GM10266 (cell line): ENCODE results near the gene ZC3H14.

Experiments used
- DNase-seq: peaks from one replicate; pipeline ENCODE4 v3.0.0; 2012; ENCODE audit errors: extremely low spot score
- TF ChIP-seq, protein P1 (sequence below): IDR thresholded peaks from 2 replicates; pipeline ENCODE4 v1.5.1; 2012; ENCODE audit warnings: mild to moderate bottlenecking, low read depth; ENCODE audit not compliant: control insufficient read depth, insufficient read depth; ENCODE audit errors: missing control alignments

Gene ZC3H14

DNA sequence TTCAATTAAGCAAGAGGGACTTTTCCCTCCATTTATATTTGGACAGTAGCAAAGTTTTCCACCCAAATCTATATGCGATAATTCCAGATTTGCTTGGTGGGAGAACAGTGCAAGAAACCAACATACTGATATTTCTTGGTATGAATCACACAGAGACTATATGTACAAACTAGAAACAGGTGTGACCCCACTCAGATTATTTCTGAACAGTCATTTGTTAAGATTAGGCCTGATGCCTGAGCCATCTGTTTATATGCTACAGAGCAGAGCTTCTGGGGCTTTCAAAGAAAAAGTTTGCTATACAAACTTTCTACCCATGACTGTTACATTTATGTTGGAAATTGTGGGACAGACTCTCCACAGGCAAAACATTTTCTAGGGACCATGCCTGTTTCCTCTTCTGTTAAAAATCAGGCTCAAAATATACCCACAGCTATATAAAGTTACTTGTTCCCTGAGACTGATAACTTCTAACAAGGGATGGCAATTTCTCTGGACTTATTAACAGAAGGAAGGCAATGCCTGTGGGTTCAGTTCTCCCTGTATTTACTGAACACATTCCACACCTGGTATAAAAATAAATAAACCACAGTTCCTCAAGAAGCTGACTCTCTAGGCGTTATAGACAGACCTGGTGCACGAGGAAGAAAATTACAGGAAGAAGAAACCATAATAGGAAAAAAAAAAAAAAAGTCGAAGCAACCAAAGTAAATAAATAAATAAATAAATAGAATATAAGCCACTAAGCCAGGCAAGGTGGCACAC is 16.0 kb upstream of the ZC3H14 start:
- DNase-seq: no peak
- TF ChIP-seq, protein P1, sequence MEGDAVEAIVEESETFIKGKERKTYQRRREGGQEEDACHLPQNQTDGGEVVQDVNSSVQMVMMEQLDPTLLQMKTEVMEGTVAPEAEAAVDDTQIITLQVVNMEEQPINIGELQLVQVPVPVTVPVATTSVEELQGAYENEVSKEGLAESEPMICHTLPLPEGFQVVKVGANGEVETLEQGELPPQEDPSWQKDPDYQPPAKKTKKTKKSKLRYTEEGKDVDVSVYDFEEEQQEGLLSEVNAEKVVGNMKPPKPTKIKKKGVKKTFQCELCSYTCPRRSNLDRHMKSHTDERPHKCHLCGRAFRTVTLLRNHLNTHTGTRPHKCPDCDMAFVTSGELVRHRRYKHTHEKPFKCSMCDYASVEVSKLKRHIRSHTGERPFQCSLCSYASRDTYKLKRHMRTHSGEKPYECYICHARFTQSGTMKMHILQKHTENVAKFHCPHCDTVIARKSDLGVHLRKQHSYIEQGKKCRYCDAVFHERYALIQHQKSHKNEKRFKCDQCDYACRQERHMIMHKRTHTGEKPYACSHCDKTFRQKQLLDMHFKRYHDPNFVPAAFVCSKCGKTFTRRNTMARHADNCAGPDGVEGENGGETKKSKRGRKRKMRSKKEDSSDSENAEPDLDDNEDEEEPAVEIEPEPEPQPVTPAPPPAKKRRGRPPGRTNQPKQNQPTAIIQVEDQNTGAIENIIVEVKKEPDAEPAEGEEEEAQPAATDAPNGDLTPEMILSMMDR: no peak

DNA sequence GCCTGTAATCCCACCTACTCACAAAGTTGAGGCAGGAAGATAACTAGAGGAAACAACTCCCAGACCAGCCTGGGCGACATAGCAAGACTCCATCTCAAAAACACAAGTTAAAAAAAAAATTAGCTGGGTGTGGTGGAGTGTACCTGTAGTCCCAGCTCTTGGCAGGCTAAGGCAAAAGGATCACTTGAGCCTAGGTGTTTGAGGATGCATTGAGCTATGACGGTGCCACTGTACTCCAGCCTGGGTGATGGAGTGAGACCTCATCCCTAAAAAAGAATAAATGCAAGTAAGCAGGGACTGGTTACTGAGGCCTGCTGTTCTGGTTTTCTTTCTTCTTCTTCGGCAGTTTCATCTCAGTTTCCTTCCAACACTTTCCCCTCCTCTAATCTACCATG is 15.5 kb upstream of the ZC3H14 start:
- TF ChIP-seq, protein P1: no peak
- no peak for DNase-seq

DNA sequence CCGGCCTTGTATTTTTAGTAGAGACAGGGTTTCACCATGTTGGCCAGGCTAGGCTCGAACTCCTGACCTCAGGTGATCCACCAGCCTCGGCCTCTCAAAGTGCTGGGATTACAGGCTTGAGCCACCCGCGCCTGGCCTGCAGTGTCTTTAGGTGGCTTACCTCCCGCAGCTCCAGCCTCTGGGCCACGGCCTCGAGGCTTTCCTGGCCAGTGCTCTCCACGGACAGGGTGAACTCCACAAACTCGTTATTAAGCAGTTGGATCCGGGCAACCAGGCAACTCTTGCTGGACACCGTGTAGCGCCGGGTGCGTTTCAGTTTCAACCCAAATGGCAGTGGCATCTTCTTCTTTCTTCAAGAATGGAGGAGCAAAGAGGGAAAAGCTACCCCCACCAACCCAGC is 12.8 kb upstream of the ZC3H14 start:
- DNase-seq: no peak
- TF ChIP-seq, protein P1: no peak

DNA sequence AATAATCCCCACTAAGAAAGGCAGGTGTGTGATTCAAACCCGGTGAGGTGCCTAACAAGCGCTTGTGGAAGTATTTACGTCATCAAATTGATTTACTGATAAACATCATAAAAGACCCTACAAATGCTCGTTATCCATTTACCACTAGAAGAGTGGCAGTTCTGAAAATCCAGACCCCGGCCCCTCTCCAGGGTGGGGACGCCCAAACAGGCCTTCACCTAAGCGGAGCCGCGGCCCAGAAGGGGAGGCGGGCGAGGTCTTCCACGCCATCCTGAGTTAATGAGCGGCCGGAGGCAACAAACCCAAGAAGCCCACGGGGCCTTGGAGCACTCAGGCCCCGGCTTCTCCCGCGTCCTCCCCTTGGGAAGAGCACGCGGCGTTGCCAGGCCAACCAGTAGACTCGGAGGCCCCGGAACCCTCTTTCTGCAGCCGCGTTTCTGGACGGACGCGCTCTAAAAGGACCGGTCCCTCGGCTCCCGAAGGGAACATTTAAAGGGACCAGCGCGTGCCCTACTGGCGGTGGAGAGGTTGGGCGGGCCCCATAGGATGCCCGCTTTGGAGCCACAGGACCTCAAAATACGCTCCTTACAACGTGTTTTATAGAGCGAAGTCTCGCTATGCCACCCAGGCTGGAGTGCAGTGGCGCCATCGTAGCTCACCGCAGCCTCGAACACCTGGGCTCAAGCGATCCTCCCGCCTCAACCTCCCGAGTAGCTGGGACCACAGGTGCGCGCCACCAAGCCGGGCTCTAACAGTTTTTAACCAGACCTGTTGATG is 11.6 kb upstream of the ZC3H14 start:
- DNase-seq: no peak
- TF ChIP-seq, protein P1: no peak

DNA sequence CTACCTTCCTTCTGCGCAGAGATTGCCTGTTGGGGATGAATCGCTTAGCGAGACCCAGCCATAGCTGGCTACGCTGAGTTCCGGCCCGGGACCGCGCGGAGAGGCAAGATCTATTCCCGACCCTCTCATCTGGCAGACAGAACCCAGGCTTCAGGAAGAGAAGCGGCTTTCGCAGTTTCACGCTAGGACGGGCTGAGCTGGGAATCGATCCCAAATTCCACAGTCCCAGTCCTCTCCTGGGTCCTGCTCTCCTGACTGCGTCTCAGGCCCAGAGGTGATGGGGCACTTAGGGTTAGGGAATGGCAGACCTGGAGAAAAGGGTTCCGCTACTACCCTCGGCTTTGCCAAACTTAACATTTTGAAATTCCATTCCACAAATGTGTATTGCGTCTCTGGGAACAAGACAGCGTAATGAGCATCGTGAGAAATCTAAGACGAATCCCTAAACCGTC is 10.8 kb upstream of the ZC3H14 start:
- TF ChIP-seq, protein P1: no peak
- DNase-seq: no peak

DNA sequence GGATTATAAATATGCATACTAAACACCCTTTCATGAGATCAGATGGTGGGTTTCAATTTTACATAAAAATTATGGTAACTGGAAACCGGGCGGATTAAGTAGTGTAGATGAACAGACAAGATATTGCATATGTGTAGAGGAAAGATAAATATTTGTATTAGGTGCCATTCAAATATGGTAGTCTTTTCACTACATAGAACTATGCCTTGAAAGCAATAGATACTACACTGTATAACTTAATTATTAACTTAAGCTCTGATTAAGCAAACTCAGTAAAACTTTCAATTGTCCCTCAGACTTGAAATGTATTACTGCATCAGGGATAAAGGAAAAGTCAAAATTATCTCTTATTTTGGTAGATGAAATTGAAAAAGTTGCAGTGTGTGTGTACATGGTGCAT is 10.0 kb upstream of the ZC3H14 start:
- DNase-seq: no peak
- TF ChIP-seq, protein P1: no peak

DNA sequence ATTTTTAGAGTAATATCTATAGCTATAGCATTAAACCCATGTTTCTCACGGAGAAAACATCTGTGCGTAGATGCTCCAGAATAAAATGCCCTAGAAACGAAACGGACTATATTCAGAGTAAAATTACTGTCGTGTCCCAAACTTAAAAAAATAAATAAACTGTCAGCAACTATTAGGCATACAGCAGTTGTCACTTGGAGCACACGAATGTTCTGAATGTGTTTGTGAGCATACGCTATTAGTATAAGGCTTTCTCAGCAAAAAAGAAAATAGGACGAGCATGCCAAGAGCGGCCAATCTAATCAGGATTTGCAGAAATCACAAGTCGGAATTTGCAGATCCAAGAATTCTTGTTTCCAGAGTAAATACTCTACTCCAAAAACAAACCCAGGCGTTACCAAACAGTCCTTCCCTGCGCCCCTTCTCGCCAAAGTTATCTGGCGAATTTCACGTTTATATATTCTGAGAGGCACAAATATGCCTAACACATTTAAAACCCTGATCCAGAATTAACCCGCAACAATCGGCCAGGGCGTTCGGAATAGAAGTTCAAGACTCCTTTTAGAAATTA is 8.9 kb upstream of the ZC3H14 start:
- DNase-seq: peak; percentile 31
- TF ChIP-seq, protein P1: no peak
